ENCODE measurements around the gene RIN2. TPM values are rescaled to one million over a fixed set of nuclear protein-coding genes. Genes with fewer than 3 reads are reported as not detected.
"Not testable (repeated sequence)": the region's sequence is repeated elsewhere in the genome, so short reads cannot be mapped to it uniquely, and the experiment has no call there.

Gene RIN2
- total RNA-seq, 2 experiments from 2014 or later = 0.17 to 0.33 TPM

DNA sequence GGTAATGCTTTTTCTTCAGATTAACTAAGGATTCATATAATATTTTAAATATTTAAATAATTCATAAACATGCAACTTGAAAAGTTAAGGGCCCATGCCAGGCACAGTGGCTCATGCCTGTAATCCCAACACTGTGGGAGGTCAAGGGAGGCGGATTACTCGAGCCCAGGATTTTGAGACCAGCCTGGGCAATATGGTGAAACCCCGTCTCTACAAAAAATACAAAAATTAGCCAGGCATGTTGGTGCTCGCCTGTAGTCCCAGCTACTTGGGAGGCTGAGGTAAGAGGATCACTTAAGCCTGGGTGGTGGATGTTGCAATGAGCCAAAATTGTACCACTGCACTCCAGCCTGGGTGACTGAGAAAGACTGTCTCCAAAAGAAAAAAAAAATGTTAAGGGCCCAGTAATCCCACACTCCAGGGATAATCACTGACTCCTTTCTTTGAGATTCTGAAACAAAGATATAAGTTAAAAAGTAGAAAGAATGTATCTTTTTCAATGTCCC, 7.9 kb upstream of the RIN2 start:
- H3K36me3 ChIP-seq (ENCODE audit: insufficient read depth, low read length) = no peaks in the 10 kb centered on the region
- no peak overlapping the region for H3K4me3 Mint-ChIP-seq
- ATAC-seq (ENCODE audit: poor library complexity) = no peak
- H3K27ac ChIP-seq (ENCODE audit: low read depth in 1 of 2, low read length in 2 of 2) = no peak overlapping the region
- ChIA-PET CTCF (no interaction called here), POLR2A (no interaction called here)
- H3K27me3 Mint-ChIP-seq = peaks cover 11% of the 10 kb centered on the region
- H3K4me3 ChIP-seq (ENCODE audit: low read length) = no peak overlapping the region
- no peaks in the 10 kb centered on the region for H3K36me3 Mint-ChIP-seq (ENCODE audit: low read depth)
- DNase-seq = no peak
- intact Hi-C loops (cut with DNase I, micrococcal nuclease) = no loop called here
- H3K4me1 Mint-ChIP-seq (ENCODE audit: low read depth) = no peaks in the 10 kb centered on the region
- peaks cover 0 to 4% of the 10 kb centered on the region in 2 experiments for H3K9me3 ChIP-seq (ENCODE audit: control insufficient read depth in 1 of 2, insufficient read depth in 1 of 2, low read length in 2 of 2)
- peaks cover 0 to 9% of the 10 kb centered on the region in 2 experiments for H3K27me3 ChIP-seq (ENCODE audit: control insufficient read depth in 1 of 2, insufficient read depth in 2 of 2, low read length in 2 of 2)
- TF ChIP-seq, protein P1, sequence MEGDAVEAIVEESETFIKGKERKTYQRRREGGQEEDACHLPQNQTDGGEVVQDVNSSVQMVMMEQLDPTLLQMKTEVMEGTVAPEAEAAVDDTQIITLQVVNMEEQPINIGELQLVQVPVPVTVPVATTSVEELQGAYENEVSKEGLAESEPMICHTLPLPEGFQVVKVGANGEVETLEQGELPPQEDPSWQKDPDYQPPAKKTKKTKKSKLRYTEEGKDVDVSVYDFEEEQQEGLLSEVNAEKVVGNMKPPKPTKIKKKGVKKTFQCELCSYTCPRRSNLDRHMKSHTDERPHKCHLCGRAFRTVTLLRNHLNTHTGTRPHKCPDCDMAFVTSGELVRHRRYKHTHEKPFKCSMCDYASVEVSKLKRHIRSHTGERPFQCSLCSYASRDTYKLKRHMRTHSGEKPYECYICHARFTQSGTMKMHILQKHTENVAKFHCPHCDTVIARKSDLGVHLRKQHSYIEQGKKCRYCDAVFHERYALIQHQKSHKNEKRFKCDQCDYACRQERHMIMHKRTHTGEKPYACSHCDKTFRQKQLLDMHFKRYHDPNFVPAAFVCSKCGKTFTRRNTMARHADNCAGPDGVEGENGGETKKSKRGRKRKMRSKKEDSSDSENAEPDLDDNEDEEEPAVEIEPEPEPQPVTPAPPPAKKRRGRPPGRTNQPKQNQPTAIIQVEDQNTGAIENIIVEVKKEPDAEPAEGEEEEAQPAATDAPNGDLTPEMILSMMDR (IDR thresholded peaks at IDR 0.05) = no peak
- peaks cover 8% of the 10 kb centered on the region for H3K9me3 Mint-ChIP-seq
- H3K4me1 ChIP-seq (ENCODE audit: insufficient read depth, low read length) = no peaks in the 10 kb centered on the region
- no peak overlapping the region for H3K27ac Mint-ChIP-seq

DNA sequence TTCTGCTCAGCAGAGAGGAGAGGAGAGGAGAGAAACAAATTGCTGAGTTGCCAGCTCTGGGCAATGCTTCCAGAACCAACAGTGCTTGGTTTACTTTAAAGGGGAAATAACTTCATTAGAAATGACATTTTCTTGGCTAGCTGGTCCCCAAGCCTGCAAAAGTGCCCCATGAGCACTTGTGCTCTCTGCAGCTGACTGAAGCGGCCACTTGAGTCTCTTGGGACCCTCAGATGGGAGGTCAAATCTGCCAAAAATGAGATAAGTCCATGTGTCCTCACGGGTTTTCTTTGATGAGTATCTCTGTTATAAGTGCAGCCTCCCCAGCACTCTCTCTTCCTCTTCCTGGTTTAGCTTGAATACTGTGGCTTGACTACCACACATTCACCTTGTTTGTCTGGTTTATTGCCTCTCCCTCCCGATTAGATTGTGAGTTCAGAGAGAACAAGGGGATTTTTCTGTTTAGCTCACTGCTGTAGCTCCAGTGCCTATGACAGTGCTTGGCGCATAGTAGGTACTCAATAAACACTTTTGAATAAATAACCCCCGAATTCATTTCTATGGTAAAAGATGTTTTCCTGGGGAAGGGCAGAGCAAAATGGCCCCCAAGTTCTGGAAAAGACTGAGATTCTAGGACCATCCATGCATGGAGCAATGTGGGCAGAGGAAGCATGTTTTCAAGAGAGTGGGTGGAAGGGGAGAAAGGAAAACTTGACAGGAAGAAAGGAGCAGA, 7.0 kb upstream of the RIN2 start:
- Histone ChIP-seq H3K27me3 (ENCODE audit: control insufficient read depth in 1 of 2, insufficient read depth in 2 of 2, low read length in 2 of 2) (peaks cover 0 to 9% of the 10 kb centered on the region in 2 experiments), H3K4me3 (ENCODE audit: low read length) (no peak overlapping the region), H3K36me3 (ENCODE audit: insufficient read depth, low read length) (no peaks in the 10 kb centered on the region), H3K9me3 (ENCODE audit: control insufficient read depth in 1 of 2, insufficient read depth in 1 of 2, low read length in 2 of 2) (no peaks in the 10 kb centered on the region), H3K27ac (ENCODE audit: low read depth in 1 of 2, low read length in 2 of 2) (no peak overlapping the region), H3K4me1 (ENCODE audit: insufficient read depth, low read length) (no peaks in the 10 kb centered on the region)
- Mint-ChIP-seq H3K27ac (no peak overlapping the region), H3K36me3 (ENCODE audit: low read depth) (no peaks in the 10 kb centered on the region), H3K4me3 (no peak overlapping the region), H3K27me3 (peaks cover 13% of the 10 kb centered on the region), H3K9me3 (peaks cover 5% of the 10 kb centered on the region), H3K4me1 (ENCODE audit: low read depth) (no peaks in the 10 kb centered on the region)
- DNase-seq (no peak), ATAC-seq (ENCODE audit: poor library complexity) (no peak)
- intact Hi-C loops (cut with DNase I, micrococcal nuclease) = no loop called here
- POLR2A ChIA-PET = no interaction called here
- CTCF ChIA-PET = no interaction called here
- TF ChIP-seq, protein P1 (IDR thresholded peaks at IDR 0.05) = no peak

DNA sequence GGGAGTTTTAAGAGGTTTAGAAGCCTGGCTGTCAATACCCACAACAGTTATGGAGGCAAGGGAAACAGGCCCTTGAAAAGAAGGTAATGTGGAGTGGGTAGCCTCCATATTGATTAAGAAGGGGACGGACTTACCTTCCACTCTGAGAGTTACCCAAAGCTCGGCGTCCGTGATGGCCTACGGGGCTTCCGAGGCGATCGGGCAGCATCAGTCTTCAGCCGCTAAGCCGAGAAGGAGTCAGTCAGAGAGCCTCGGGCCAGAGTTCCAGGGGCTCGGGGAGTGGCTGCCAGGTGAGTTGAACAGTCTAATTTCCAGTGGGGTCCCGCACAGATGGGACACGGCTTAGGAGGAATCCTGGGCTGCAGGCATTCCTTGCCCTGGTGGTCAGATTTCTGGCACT, 3.9 kb upstream of the RIN2 start:
- peaks cover 0 to 18% of the 10 kb centered on the region in 2 experiments for H3K9me3 ChIP-seq (ENCODE audit: control insufficient read depth in 1 of 2, insufficient read depth in 1 of 2, low read length in 2 of 2)
- H3K36me3 Mint-ChIP-seq (ENCODE audit: low read depth); H3K9me3 Mint-ChIP-seq; H3K4me3 ChIP-seq (ENCODE audit: low read length); H3K27ac Mint-ChIP-seq; H3K4me1 Mint-ChIP-seq (ENCODE audit: low read depth); ATAC-seq (ENCODE audit: poor library complexity); CTCF ChIA-PET; intact Hi-C loops (cut with DNase I, micrococcal nuclease); H3K27ac ChIP-seq (ENCODE audit: low read depth in 1 of 2, low read length in 2 of 2); H3K4me1 ChIP-seq (ENCODE audit: insufficient read depth, low read length); POLR2A ChIA-PET; DNase-seq; H3K4me3 Mint-ChIP-seq; H3K36me3 ChIP-seq (ENCODE audit: insufficient read depth, low read length): not testable (repeated sequence)
- H3K27me3 ChIP-seq (ENCODE audit: control insufficient read depth in 1 of 2, insufficient read depth in 2 of 2, low read length in 2 of 2) = peaks cover 16 to 35% of the 10 kb centered on the region in 2 experiments
- peaks cover 27% of the 10 kb centered on the region for H3K27me3 Mint-ChIP-seq

All from CD4-positive, alpha-beta T cell (primary cell).